Right hindlimb (tissue), 1 donor: ENCODE data around the gene KREMEN1.
A peak's percentile ranks its signal among the peaks of the same experiment; 100 is the strongest.
"Not testable (repeated sequence)": the region's sequence is repeated elsewhere in the genome, so short reads cannot be mapped to it uniquely, and the experiment has no call there.

Source experiments
- DNase-seq: peaks from one replicate; pipeline ENCODE4 v3.0.0-alpha.2; 2018

Gene KREMEN1

DNA sequence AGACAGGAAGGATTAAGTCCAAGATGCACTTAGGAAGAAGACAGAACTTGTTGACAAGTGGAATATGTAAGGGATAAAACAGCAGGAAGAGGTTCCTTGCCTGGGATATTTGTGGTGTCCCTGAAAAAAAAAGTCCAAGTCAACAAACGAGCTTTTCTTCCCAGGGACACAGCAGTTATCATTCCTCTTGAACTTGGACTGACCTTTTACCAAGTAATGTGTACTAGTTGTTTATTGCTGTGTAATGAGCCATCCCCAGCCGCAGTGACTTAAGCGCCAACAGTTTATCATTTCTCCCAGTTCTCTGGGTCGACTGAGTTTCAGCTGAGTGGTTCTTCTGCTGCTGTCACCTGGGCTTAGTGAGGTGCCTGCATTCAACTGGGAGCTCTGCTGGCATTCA lies 37.0 kb downstream of the KREMEN1 start:
- DNase-seq: no peak

DNA sequence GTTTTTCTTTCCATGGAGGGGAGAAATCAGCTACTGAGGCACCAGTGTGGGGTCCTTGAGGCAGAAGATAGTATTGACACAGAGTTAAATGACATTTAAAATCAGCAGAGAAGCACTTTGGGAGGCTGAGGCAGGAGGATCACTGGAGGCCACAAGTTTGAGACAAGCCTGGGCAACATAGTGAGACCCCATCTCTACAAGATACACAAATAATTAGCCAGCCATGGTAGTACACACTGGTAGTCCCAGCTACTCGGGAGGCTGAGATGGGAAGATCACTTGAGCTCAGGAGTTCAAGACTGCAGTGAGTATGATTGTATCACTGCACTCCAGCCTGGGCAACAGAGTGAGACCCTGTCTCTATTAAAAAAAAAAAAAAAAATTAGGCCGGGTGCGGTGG lies 38.1 kb downstream of the KREMEN1 start:
- DNase-seq: no peak

DNA sequence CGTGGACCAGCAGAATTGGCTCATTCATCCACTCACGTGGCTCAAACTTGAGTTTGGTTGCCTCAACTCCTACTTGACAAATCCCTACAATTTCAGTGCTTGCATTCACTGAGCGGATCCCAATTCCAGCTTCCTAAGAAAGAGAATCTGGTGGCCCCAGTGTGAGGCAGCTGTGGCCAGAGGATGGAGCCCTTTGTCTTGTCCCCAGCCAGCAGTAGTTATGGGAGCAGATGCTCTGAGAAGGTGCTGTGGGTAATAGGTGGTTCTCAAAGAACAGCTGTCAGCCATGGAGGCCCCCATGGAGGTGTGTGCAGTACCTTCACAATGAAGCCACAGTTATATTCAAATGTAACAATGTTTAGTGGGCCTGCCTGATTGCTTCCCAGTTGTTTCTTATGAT lies 39.3 kb downstream of the KREMEN1 start:
- DNase-seq: no peak

DNA sequence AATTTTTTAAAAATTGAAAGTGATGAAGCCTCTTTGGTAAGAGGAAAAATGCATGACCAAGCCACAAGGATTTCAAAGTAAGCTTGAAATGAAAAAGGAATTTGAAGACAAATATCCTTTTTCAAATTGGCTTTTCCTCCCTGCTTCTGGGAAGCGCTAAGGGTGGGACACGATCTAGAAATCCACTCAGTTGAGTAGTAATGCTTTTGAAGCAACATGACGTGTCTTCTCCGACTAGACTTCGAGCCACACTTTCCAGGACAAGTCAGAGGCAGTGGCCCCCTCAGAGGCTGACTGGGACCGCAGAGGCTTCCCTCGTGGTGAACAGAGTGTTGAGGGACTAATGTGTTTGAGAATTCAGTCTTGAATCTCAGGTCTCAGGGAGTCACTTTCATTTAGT lies 39.8 kb downstream of the KREMEN1 start:
- DNase-seq: no peak

DNA sequence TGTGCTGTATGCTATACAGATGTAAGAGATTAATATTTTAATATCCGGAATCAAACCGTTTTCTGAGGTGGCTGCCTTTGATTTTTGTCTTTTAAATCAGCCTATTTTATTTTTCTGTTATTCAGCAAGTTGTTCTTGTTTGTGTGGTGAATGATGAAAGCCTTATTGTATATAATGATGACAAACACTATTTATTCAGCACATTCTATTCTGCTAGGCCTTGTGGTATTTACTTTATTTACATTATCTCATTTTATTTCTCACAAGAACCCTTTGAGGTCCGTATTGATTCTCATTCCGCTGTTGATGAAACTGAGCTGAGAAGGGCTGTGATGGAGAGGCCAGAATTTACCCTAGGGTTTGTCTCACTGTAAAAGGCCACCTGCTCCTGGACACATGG lies 40.5 kb downstream of the KREMEN1 start:
- no peak for DNase-seq

DNA sequence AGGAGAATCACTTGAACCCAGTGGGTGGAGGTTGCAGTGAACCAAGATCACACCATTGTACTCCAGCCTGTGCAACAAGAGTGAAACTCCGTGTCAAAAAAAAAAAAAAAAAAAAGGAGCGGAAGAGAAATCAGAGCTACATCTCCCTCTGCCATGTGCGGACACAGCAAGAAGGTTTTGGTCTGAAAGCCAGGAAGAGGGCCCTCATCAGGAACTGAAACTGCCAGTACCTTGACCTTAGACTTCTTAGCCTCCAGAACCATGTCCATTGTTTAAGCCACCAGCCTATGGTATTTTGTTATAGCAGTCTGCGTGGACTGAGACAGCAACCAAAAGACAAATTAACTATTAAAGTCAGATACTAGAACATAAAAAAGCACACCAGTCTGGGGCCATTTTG lies 41.6 kb downstream of the KREMEN1 start:
- DNase-seq: no peak

DNA sequence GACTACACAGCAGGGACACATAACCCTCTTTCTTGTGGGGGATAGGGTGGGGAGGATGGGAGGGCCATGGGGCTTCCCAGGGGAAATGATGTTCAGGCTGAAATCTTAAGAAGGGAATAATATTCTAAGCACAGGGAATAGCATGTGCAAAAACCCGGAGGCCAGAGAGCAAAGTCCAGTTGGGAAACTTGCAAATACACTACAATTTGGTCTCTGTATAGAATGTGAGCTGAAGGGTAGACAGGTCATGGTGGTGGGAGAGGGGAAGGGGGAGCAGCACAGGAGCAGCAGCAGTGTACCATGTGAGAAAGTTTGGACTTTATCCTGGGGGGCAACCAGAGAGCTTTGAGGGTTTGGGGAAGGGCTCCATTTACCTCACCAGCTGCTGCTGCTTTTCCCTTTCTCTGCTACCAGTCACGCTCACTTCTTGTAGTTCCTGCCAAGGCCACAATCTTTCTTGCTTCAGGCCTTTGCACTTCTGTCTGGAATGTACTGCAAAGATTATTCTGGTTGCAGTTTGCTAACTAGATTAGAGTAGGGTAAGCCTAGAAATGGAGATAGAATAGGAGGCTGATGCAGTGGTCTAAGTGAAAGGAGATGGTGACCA lies 43.0 kb downstream of the KREMEN1 start:
- DNase-seq: no peak

DNA sequence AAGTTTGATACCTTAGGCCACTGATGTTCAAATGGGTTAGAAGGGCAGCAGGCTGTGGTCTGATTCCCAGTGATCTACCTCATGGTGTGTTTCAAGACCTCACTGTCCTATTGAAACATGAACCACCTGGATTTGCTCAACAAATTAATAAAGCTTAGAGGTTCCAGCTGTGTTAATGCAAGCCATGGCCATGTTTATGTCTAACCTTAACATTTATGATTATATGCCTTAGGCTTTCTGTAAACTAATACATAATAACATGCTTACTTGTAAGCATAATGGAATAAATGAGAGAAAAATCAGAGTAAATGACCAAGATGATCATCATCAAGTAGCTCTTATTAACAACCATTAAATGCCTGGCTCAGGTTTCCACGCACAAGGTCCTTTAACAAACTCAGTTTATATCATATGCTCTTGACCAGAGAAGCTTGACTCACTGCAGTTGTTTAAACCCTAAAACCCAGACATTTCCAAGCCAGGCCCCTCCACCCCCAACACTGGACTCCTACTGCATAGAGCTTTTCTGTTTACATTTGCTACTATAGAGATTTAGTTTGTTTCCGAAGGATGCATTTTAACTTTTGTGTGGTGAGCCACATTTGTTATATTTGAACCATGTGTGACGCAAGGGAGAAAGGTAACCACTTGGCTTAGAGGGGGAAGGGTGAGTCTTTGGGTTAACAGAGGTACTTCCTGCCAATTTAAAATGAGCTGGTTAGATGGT lies 43.7 kb downstream of the KREMEN1 start:
- DNase-seq: no peak

DNA sequence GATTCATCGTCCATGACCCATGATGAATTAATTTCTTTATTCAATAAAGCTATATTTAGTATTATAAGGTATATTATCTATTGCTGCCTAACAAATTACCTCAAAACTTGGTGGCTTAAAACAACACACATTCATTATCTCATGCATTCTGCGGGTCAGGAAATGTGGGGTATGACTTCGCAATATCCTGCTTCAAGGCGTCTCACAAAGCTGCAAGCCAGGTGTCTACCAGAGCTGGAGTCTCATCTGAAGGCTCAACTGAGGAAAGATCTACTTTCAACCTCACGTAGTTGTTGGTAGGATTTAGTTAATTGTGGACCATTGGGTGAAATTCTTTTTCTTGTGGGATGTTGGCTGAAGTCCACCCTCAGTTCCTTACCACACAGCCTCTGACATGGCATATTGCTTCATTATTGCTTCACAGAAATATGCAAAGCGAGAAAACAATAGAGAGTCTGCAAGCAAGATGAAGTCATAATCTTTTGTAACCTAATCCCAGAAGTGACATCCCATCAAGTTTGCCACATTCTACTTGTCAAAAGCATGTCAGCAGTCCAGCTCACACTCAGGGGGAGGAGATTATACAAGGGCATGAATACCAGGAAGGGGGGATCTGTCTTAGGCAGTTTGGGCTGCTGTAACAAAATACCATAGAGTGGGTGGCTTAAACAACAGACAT lies 45.1 kb downstream of the KREMEN1 start:
- no peak for DNase-seq

DNA sequence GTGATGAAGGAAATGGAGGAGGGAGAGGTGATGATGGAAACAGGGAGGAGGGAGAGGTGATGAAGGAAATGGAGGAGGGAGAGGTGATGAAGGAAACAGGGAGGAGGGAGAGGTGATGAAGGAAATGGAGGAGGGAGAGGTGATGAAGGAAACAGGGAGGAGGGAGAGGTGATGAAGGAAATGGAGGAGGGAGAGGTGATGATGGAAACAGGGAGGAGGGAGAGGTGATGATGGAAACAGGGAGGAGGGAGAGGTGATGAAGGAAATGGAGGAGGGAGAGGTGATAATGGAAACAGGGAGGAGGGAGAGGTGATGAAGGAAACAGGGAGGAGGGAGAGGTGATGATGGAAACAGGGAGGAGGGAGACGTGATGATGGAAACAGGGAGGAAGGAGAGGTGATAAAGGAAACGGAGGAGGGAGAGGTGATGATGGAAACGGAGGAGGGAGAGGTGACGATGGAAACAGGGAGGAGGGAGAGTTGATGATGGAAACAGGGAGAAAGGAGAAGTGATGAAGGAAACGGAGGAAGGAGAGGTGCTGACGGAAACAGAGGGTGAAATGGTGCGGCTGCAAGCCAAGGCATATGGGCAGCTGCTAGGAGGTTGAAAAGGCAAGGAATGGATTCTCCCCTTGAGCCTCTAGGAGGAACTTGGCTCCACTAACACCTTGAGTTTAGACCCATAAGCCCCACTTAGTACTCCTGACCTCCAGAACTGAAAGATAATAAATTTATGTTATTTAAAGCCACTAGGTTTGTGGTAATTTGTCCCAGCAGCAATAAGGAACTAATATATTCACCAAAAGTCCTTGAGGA lies 47.5 kb downstream of the KREMEN1 start:
- DNase-seq: not testable (repeated sequence)

DNA sequence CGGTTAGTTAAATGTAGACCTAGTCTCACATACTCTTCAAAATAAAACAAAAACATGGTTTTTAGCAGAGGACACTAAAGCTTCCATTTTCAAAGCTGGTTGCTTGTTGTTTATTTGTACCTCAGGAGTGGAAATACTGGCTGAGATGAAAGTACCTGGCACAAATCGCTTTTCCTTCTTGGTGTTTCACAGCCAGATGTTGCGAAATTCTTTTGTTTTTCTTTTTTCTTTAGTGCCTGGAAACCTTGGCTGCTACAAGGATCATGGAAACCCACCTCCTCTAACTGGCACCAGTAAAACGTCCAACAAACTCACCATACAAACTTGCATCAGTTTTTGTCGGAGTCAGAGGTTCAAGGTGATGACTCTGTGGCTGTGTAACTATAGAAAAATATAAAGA lies 48.3 kb downstream of the KREMEN1 start:
- no peak for DNase-seq

DNA sequence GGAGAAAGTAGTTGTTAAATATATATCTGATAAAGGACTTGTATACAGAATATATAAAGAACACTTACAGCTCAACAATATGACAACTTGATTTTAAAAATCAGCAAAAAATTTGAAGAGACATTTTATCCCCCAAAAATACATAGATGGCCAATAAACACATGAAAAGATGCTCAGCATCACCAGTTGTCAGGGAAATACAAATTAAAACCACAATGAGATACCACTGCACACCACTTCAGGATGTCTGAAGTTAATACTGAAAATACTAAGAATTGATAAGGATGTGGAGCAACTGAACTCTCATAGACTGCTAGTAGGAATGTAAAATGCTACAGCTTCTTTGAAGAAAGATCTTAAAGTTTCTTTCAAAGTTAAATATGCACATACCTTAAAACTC lies 49.2 kb downstream of the KREMEN1 start:
- no peak for DNase-seq

DNA sequence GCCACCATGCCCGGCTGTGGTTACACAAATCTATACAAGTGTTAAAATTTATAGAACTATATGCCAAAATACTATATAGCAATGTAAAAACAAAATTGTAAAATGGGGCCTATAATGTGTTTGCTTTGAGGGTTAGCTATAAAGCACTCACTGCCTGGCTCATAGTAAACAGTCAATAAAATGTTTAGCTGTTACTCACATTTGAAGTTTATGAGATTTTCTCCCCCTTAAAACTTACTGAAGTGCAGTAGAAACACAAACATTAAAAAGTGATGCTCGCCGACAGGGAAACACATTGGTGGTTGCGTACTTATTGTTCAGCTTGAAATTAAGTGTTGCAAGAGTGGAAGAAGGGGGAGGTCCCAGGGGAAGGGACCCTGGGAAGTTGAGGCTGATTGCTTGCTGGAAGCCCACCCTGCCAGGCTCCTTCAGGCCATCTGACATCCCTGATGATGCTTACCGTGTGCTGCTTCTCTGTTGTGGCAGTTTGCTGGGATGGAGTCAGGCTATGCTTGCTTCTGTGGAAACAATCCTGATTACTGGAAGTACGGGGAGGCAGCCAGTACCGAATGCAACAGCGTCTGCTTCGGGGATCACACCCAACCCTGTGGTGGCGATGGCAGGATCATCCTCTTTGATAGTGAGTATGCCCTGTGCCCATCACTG lies 52.1 kb downstream of the KREMEN1 start:
- no peak for DNase-seq

DNA sequence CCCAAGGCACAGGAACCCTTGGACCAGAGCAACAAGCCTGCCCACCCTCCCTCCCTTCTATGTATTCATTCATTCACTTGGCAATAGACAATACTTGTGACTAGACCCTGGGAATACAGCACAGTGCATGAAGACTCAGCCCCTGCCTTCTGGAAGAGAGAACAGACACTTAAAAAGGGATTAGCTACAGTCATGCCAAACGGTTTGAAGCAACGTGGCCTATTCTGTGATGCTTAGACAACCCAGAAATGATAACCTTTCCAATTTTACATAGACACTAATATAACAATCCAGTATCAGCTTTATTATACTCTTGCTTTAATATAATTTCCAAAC lies 52.6 kb downstream of the KREMEN1 start:
- no peak for DNase-seq

DNA sequence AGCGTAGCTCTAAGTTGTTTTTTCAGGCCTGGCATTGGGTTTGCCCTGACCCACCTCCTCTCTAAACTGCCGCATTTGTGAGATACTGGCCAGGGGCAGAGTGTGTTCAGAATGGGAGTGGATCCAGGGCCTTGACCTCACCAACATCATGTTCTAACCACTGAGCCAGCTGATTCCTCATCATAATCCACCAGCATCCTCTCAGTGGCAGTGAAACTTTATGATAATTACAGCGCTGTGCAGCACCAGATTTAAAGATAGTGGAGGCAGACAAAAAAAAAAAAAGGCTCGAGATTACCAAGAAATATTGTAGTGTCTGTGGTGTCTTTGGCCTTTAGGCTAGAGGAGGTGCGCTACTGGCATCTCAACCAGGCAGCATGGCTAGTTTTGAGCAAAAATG lies 53.0 kb downstream of the KREMEN1 start:
- no peak for DNase-seq

DNA sequence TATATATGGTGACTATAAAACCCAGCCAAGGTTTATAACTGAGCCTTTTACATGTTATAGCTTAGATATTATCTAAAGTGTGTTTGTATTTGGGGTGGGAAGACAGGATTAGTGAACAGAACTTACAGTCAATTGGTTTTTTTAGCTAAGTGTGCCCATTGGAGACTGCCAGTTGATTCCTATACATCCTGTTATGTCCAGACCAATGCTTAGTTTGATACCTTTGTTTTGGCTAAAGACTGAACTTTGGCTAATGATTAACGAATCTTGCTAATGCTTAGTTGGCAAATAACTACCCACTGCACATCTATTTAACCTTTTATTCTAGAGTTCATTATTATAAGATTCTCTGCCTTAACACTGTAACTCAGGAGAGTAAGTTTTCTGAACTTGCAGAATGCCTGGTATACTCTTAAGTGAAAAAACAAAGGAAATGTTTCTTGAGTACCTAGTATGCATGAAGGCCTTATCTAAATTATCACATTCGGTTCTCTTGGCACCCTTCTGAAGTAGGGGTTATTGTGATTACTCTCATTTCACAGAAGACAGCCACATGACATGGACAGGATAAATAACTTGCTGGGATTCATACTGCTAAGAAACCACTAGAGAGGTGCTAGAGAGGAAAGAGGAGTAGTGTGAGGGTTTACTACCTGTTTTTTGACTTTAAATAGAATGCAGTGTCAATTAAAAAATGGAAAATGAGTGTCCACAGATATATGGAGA lies 54.0 kb downstream of the KREMEN1 start:
- no peak for DNase-seq

DNA sequence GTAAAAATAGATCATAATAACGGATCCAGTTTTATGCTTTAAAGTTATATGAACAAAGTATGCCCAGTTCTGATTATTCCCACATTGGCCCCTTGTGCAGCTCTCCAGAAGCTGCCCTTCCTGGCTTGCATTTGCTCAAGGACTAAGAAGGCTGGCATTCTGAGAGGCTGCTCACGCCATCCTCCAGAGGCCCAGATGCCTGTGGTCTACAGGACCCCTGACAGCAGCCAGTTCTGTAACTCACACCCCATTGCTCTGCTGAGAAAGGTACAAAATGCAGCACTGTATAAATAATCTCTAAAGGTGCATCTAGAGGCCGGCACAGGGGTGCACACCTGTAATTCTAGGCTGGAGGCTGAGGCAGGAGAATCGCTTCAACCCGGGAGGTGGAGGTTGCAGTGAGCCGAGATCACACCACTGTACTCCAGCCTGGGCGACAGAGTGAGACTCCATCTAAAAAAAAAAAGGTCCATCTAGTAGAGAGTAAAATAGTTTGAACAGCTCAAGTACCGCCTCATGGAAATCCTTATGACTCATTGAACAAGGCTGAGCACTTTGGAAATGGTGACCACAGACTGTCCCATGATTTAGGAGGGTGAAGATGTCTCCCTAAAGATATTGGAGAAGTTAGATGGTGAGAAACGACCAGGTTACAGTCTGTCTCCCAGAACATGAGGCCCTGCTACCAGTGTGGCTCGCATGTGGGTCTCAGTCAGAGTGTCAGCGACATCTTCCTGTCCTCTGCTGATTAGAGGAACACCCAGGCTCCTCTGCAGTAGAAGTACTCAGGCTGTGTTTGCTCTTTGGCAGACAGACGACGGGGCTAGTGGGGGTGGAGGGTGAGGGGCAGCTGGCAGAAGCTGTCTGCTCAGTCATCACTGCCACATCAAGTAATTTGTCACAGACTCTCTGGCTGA lies 56.3 kb downstream of the KREMEN1 start:
- peak; percentile 49 for DNase-seq

DNA sequence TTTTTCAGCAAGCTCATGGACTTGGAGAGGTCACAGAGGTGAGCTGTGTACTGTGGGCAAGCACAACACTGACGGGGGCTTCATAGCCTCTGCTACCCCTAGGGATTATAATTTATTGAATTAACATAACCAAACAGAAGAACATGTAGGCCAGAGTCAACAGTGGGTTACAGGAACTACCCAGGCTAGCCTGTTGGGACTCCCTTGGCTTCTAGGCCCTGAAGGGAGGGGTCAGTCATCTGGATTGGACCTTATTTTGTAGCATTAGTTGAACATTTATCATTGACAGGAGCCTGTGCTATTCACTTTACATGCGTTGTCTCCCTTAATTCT lies 56.9 kb downstream of the KREMEN1 start:
- no peak for DNase-seq

DNA sequence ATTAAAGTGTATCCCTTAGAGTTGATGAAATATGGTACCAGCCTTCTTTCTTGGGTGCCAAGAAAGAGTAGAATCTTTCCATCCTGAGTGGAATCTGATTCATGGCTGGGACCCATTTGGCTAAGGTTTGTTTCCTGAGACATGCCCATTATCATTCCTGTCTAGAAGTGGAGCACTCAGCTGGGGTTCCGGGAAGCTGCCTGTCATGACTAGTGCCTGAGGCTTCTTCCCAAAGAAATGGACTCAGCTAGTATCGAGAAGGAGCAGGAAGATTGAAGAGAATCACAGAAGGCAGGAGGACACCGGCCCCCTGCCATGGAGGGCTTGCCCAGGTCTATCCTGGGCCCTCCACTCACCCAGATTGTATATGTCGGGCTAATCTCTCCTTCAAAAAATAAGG lies 57.6 kb downstream of the KREMEN1 start:
- DNase-seq: no peak

DNA sequence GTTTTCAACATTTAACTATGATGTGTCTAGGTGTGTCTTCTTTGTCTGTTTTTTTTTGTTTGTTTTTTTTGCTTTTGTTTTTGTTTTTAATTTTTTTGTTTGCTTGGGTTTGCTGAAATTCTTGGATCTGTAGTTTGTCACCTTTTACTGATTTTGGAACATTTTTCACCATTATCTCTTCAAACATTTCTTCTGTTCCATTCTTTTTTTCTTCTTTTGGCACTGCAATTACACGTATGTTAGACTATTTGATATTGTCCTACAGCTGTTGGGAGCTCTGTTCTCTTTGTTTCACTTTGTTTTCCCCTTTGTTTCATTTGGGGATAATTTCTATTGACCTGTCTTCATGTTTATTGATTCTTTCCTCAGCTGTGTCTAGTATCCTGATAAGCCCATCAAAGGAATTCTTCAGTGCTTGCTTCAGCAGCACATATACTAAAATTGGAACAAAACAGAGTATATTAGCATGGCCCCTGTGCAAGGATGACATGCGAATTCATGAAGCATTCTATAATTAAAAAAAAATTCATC lies 60.8 kb downstream of the KREMEN1 start:
- no peak for DNase-seq

DNA sequence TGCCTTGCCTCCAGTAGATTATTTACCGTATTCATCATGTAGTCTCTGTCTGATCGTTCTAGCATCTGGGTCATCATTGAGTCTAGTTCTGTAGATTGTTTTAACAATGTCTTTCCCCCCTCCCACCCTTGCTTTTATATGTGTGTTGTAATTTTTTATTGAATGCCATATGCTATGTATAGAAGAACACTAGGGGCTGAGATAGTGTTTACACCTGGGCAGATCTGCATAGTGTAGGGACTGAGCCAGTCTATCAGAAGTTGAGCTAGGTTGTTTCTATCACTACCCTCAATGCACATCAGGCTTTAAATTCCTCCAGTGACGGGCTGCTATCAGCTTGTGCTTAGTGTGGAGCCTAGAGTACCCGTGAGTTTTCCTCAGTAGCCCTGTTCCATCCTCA lies 61.6 kb downstream of the KREMEN1 start:
- DNase-seq: no peak
